ENCODE results near the gene HMGCS2.
"Not testable (repeated sequence)": the region's sequence is repeated elsewhere in the genome, so short reads cannot be mapped to it uniquely, and the experiment has no call there.

Gene HMGCS2

DNA sequence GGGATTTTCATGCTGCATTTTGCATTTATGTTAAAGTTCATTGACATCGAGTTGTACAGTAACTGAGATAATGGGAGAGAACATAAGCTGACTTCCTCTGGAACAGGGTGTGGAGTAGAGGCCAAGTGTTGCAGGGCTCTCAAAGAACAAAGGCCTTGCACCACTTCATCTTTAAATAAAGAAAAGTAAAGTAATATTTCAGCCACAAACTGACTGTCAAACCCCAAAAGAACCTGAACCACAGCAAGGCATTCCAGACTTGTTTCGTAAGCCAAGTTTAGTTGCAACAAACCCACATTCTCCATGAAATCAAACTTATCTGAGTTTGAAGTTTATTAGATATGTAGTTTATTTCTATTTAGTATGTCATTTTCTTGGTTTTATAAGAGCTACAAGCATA, 19.1 kb upstream of the HMGCS2 start:
- no peak for DNase-seq (ENCODE audit: low spot score)

DNA sequence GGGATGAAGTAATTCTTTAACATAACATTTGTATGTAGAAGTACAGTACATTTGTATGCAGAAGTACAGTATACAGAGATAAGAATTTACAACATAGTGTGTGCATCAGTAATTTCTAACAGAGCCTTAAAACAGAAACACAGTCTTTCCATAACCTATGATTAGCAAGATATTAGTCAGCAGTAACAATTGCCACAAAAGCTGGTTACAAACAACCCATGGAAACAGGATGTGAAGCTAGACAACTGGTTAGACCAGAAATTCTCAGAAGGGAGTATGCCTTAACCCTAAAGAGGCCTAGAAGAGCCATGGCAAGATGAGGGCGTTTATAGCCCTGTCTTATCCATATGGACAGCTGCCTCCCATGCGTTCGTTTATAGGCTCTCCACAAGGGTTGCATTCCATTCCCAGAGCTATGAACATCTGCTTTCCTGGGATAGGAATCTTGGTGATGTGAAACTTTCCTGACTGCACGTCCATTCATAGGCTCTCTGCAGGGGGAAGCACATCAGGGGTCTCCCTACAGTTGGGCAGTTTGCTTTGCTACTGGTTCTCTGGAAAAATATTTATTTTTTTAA, 17.9 kb upstream of the HMGCS2 start:
- DNase-seq (ENCODE audit: low spot score): not testable (repeated sequence)

DNA sequence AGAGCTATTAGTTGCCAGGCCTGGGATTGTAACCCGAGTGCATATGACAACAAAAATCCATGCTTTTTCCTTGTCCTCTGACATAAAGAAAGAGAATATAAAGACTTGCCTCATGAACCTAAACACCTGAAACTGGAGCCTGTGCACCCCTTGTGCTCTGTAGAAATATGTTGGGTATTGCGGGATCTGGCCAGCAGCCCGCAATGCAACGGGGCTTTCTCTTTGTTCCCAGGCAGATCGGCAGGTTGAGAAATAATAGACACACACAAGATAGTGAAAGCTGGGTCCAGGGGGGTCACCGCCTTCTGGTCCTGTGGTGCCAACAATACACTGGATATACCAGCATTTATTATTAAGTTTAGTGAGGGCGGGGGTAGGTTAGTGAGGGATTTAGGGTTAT, 17.3 kb upstream of the HMGCS2 start:
- not testable (repeated sequence) for DNase-seq (ENCODE audit: low spot score)

GRCh38 chr1:119784191-119784781, 15.6 kb upstream of the HMGCS2 start:
- DNase-seq (ENCODE audit: low spot score): no peak

DNA sequence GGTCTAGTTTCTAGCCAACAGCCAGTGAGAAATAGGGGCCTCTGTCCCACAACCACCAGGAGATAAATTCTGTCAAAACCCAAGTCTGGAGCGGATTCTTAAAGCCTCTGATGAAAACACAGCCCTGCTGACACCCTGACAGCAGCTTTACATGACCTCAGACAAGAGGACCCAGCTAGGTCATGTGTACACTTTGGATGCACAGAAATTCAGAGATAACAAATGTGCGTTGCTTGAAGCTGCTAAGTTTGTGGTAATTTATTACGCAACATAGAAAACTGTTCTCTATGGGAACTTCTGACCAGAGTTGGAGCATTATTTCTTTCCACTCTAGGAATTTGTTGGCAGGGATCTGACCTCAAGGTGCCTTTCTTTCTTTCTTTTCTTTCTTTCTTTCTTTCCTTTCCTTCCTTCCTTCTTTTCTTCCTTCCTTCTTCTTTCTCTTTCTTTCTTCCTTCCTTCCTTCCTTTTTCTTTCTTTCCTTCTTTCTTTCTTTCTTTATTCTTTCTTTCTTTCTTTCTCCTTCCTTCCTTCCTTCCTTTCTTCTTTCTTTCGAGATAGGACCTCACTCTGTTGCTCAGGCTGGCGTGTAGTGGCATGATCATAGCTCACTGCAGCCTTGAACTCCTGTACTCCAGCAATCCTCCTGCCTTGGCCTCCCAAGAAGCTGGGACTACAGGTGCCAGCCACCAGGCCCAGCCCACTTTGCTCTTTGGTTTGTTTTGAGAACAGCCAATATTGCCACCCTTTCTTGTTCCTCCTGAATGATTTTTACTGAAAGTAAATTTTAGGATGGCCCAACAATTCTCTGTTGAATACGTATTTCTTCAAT, 14.9 kb upstream of the HMGCS2 start:
- DNase-seq (ENCODE audit: low spot score): no peak

DNA sequence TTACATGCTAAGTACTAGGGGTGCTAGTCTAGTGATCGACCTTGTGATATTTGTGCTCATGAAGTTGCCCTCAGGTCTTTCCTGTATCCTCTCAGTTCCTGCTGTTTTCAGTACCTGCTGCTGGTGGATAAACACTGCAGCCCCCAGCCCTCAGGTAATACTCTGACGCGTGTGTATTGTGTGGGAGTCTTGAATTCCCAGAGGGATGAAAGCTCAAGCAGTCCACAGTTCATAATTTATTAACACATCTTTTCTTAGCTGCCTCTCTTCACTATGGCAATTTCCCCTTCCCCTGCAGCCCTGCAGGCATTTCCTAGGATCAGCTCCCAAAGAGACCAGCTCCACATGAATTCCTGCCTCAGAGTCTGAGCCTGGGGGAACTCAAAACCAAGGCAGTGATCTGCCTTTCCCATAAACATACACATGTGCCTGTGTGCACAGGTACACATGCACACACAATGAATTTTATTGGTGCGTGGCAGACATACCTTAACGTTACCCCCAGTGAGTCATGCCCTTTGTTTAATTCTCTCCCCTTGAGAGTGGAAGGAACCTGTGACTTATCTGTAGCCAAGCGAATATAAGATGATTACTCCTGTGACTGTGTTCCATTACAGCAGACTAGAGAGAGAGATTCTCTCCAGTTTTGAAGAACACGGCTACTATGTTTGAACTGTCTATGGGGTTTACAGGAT, 14.1 kb upstream of the HMGCS2 start:
- no peak for DNase-seq (ENCODE audit: low spot score)

GRCh38 chr1:119781434-119782210, 12.9 kb upstream of the HMGCS2 start:
- DNase-seq (ENCODE audit: low spot score): no peak

GRCh38 chr1:119779869-119780356, 11.2 kb upstream of the HMGCS2 start:
- no peak for DNase-seq (ENCODE audit: low spot score)

GRCh38 chr1:119778886-119779560, 10.3 kb upstream of the HMGCS2 start:
- no peak for DNase-seq (ENCODE audit: low spot score)

DNA sequence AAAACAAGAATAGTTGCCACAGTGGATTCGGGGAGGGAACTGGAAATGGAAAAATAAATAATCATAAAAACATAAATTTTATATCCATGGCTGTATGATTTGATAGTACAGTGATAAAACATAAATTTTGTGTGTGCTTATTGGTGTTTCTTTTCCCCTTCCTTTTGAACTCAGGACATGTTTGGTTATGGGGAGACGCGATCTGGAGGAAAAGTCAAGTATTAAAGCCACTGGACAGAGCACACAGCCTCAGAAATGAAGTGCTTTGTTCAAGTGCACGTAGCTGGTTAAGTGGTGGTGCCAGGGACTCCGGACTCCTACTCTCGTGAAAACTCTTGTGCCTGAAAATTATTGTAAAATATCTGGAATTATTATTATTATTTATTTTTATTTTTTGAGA, 9.7 kb upstream of the HMGCS2 start:
- DNase-seq (ENCODE audit: low spot score): no peak

DNA sequence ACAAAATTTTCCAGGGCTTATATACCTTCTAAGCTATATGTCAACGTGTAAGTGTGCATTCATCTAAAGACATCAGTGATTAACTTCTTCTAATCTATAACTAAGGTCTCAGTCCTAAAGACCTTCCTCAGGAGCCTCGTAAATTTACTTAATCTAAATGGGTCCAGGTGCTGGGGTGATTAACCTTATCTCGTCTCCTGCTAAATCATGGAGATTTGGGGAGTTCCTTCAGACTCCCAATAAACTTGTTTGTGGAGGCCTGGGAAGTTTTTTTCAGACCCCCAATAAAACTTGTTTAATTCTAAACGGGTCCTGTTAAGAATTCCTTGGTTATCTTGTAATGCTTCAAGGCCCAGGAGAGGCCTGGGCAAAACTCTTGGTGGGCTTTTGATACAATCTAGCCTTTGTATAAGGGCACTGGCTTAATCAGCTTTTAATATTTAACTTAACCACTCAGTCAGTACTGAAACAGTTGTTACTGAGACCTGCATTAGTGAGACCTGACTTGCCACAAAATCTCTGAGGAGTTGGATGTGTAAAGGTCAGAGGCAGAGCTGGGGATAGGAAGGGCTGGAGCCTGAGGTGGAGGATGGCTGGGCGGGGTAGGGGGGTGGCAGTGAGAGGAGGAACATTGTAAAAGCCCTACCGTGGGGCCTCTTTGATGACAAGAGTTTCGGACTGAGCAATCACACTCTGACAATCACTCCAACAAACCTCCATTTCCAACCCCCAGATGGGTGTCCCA, 6.2 kb upstream of the HMGCS2 start:
- DNase-seq (ENCODE audit: low spot score): no peak

- no peak for DNase-seq (ENCODE audit: low spot score)
Measured at GRCh38 chr1:119773711-119774241, 5.1 kb upstream of the HMGCS2 start.

DNA sequence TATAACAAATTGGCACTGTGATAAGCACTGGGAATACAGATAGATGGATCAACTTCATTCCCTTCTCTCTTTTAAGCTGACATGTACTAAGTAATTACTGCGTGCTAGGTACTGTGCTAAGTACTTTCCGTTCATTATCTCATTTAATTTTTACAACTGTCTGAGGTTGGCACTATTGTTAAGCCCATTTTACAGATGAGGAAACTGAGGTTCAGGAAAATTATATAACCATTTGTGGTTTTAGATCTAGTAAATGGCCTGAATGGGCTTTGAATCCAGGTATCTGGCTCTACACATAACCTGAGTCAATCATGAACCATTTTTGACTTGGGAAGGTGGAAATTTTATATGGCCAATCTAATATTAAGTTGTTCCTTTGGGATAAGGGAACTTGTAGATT, 3.6 kb upstream of the HMGCS2 start:
- DNase-seq (ENCODE audit: low spot score): no peak

GRCh38 chr1:119771770-119772169, 3.1 kb upstream of the HMGCS2 start:
- DNase-seq (ENCODE audit: low spot score): no peak

- no peak for DNase-seq (ENCODE audit: low spot score)
Measured at GRCh38 chr1:119771016-119771415, 2.3 kb upstream of the HMGCS2 start.

DNA sequence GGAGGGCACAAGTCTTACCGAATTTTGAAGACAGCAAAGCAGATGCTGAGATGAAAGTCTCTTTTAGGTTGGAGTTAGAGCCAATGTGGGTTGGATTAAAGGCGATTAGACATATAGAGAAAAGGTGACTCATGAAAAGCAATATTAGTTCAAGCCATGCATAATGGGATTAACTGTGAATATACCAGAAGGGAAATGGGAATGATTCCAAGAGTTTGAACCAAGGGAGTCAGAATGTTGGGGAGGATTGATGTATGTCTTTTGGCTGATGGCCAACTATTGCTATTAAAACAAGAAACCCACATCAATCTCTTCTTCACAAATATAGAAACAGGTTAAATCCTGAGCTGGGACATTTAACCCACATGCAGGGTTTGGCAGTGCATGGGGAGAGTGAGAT, 1.2 kb downstream of the HMGCS2 start:
- DNase-seq (ENCODE audit: low spot score): no peak

DNA sequence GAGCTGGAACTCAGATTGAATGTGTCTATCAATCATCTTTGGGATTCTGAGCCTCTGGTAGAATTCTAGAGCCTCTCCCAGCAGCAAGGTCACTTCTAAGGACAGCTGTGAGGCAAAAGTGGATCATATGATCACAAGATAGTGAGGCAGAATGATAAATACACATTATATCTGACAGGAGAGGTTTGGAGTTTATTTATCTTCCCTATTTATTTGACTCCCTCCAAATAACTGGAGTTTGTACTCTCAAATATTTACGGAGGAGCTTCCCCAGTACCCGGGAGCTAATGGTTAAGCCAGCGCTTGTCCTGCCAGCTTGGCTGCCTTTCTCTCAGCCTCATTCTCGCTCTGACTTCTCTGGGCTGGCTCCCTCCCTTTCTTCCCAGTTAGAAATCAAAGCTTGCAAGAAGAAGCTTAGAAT, 2.3 kb downstream of the HMGCS2 start:
- no peak for DNase-seq (ENCODE audit: low spot score)

DNA sequence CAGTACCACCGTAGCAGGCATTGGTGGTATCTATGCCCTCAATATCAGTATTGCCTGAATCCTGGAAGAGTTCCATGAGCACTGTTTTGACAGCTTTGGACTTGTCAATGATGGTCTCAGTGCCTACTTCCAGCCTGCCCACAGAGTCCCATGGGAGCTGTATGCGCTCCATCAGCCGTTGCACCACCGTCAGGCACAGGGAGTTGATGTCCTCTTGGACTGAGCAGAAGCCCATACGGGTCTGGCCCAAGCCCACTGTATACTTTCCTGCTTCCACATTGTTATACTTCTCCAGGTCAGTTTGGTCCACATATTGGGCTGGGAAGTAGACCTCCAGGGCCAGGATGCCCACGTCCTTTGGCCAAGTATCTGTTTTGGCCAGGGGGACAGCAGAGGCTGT, 4.5 kb downstream of the HMGCS2 start:
- DNase-seq (ENCODE audit: low spot score): no peak

DNA sequence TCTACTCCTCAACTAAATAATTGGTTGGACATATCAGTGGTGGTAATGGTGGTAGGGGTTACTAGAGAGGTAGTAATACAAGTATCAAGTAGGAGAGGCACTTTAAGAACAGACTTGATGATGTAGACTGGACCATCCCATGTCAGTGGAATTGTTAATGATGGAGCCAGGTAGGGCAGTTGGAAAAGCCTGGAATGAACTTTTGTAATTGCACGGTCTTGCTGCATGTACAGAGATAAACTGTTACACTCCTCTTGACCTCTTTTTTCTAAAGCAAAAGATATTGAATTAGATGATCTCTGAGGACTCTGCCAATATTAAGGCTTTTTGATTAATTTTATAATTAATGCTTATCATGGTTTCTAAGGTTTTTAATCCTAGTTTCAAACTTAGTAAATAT, 5.8 kb downstream of the HMGCS2 start:
- no peak for DNase-seq (ENCODE audit: low spot score)

DNA sequence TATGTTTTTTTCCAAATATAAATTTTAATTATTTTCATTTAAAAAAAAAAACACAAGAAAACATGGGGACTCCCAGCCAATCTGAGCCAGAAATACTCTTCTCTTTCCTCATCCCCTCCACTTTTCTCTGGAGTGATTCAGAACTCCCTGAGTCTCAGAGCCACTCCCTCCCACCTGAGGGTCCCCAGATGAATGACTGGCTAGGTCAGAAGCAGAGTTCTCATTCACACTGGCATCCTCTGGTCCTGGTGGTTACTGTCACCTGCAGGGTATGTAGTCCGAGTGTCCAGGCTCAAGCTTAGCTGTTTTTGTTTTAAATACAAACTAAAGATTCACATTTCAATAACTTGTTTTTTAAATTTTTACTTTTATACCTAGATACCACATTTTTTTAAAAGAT, 6.3 kb downstream of the HMGCS2 start:
- no peak for DNase-seq (ENCODE audit: low spot score)
